ENCODE measurements around the gene DDX56. TPM values are rescaled to one million over a fixed set of nuclear protein-coding genes. Genes with fewer than 3 reads are reported as not detected.

DDX56 gene
- total RNA-seq, 2 donors from 2014 or later: 52.9 to 60.6 TPM

DNA sequence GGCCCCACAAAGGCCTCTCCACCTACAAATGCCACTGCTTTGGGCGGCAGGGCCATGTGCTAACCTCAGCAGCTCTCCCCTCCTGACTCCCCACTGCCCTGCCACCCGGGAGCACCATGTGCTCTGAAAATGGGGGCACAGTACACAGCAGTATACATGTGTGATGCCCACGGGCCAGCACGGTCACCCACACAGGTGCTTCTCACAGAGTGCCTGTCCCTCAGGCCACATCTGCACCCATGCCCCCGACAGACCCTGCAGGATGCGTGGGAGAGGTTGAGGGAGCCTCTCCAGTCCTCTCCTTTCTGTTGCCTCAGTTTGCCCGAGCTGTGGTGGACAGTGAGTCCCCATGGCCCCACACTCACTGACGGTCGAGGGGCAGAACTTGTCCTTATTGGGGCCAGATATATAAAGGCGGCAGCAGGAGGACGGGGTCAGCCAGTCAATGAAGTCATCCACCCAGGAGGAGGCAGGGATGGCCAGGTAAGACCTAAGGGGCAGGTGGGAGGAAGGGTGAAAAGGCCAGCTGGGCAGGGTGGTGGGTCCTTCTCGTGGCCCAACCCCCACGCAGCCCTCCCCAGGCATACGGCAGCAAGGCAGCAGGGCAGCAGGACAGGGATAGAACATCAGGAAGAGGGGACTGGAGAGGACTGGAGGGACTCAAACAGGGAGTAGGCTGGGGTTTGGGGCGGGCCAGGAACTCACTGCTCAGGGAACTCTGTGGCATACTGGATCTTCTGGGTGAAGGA, 52.2 kb downstream of the DDX56 start:
- H3K4me3 ChIP-seq: no peak overlapping the region
- intact Hi-C loops (cut with DNase I): no loop called here
- DNase-seq (ENCODE audit: low spot score): no peak

DNA sequence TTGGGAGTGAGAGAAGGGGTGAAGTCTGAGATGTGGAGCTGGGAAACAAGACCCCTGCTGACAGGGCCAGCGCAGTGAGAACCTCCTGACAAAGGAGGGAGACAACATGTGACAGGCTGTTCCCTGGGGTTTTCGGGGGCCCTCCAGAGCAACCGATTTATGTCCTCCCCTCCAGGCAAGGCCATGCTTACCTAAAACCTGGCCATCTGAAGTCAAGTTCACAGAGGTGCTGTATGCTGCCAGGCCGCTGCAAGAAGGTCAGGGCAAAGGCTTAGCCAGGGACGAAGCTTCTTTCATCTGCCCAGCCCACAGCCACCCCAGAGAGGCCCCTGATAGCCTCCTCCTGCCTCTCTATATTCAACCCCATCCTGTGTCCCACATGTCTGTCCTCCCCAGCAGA, 53.1 kb downstream of the DDX56 start:
- Histone ChIP-seq H3K27me3 (replicated peaks; ENCODE audit: insufficient read depth) (no peaks in the 10 kb centered on the region), H3K27ac (no peak overlapping the region), H3K36me3 (no peaks in the 10 kb centered on the region), H3K4me1 (replicated peaks) (no peaks in the 10 kb centered on the region), H3K9me3 (no peaks in the 10 kb centered on the region), H3K4me3 (no peak overlapping the region)
- intact Hi-C loops (cut with DNase I): no loop called here
- TF ChIP-seq POLR2AphosphoS5 (IDR thresholded peaks at IDR 0.05) (no peak), POLR2A (IDR thresholded peaks at IDR 0.05) (no peak), CTCF (IDR thresholded peaks at IDR 0.05) (no peak)
- 90% methylated on average over 5 of the region's 5 CpGs for WGBS
- DNase-seq (ENCODE audit: low spot score): no peak

More for the DNA sequence above, 52.2 kb downstream of the DDX56 start:
- Histone ChIP-seq H3K4me1 (replicated peaks) (no peaks in the 10 kb centered on the region), H3K36me3 (no peaks in the 10 kb centered on the region), H3K27me3 (replicated peaks; ENCODE audit: insufficient read depth) (no peaks in the 10 kb centered on the region), H3K27ac (no peak overlapping the region), H3K9me3 (no peaks in the 10 kb centered on the region)
- TF ChIP-seq POLR2A (IDR thresholded peaks at IDR 0.05): no peak
- TF ChIP-seq CTCF (IDR thresholded peaks at IDR 0.05): no peak
- TF ChIP-seq POLR2AphosphoS5 (IDR thresholded peaks at IDR 0.05): no peak
- WGBS: 88% methylated on average over 15 of the region's 15 CpGs

GRCh38 chr7:44519546-44519945, 54.2 kb downstream of the DDX56 start:
- no peak for DNase-seq (ENCODE audit: low spot score)
- Histone ChIP-seq H3K36me3 (no peaks in the 10 kb centered on the region), H3K27me3 (replicated peaks; ENCODE audit: insufficient read depth) (no peaks in the 10 kb centered on the region), H3K4me3 (no peak overlapping the region), H3K27ac (no peak overlapping the region), H3K4me1 (replicated peaks) (no peaks in the 10 kb centered on the region), H3K9me3 (no peaks in the 10 kb centered on the region)
- no peak for TF ChIP-seq POLR2AphosphoS5 (IDR thresholded peaks at IDR 0.05)
- no peak for TF ChIP-seq CTCF (IDR thresholded peaks at IDR 0.05)
- no peak for TF ChIP-seq POLR2A (IDR thresholded peaks at IDR 0.05)
- intact Hi-C loops (cut with DNase I): no loop called here
- WGBS: 83% methylated on average over 7 of the region's 7 CpGs

- Histone ChIP-seq H3K4me1 (replicated peaks) (no peaks in the 10 kb centered on the region), H3K4me3 (no peak overlapping the region), H3K27me3 (replicated peaks; ENCODE audit: insufficient read depth) (no peaks in the 10 kb centered on the region), H3K27ac (no peak overlapping the region), H3K36me3 (no peaks in the 10 kb centered on the region), H3K9me3 (no peaks in the 10 kb centered on the region)
- WGBS: 81% methylated on average over 3 of the region's 3 CpGs
- intact Hi-C loops (cut with DNase I): no loop called here
- no peak for DNase-seq (ENCODE audit: low spot score)
- no peak for TF ChIP-seq POLR2AphosphoS5 (IDR thresholded peaks at IDR 0.05)
- no peak for TF ChIP-seq POLR2A (IDR thresholded peaks at IDR 0.05)
- no peak for TF ChIP-seq CTCF (IDR thresholded peaks at IDR 0.05)
These were observed 54.9 kb downstream of the DDX56 start for GRCh38 chr7:44518761-44519160.

DNA sequence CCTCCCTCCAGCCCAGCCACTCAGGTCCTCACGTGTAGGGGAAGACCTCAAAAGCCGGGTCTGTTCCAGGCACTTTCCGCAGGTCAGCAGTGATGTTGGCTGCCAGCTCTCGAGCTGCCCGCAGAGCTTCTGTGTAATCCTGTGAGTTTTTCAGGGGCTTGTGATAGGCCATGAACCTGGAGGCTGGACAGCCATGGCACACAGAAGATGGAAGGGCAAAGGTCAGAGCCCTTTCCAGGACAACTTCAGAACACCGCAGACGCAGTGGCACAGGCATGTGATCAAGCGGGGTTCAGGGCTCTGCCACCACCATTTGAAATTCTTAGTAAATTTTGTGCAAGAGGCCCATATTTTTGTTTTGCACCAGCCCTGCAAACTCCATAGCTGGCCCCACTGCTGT, 56.5 kb downstream of the DDX56 start:
- no peak for TF ChIP-seq POLR2AphosphoS5 (IDR thresholded peaks at IDR 0.05)
- no peak for TF ChIP-seq CTCF (IDR thresholded peaks at IDR 0.05)
- TF ChIP-seq POLR2A (IDR thresholded peaks at IDR 0.05): no peak
- no peak overlapping the region for H3K4me3 ChIP-seq
- no peak for DNase-seq (ENCODE audit: low spot score)
- H3K4me1 ChIP-seq (replicated peaks): no peaks in the 10 kb centered on the region
- no peaks in the 10 kb centered on the region for H3K9me3 ChIP-seq
- no peak overlapping the region for H3K27ac ChIP-seq
- 80% methylated on average over 8 of the region's 8 CpGs for WGBS
- intact Hi-C loops (cut with DNase I): no loop called here
- no peaks in the 10 kb centered on the region for H3K36me3 ChIP-seq
- no peaks in the 10 kb centered on the region for H3K27me3 ChIP-seq (replicated peaks; ENCODE audit: insufficient read depth)

Measured in prostate gland (tissue), 2 donors.